Measurements from ENCODE around the gene MOB2. TPM values are rescaled to one million over a fixed set of nuclear protein-coding genes. Genes with fewer than 3 reads are reported as not detected.

MOB2 gene
- polyA plus RNA-seq, 1 experiment = 61.3 TPM

DNA sequence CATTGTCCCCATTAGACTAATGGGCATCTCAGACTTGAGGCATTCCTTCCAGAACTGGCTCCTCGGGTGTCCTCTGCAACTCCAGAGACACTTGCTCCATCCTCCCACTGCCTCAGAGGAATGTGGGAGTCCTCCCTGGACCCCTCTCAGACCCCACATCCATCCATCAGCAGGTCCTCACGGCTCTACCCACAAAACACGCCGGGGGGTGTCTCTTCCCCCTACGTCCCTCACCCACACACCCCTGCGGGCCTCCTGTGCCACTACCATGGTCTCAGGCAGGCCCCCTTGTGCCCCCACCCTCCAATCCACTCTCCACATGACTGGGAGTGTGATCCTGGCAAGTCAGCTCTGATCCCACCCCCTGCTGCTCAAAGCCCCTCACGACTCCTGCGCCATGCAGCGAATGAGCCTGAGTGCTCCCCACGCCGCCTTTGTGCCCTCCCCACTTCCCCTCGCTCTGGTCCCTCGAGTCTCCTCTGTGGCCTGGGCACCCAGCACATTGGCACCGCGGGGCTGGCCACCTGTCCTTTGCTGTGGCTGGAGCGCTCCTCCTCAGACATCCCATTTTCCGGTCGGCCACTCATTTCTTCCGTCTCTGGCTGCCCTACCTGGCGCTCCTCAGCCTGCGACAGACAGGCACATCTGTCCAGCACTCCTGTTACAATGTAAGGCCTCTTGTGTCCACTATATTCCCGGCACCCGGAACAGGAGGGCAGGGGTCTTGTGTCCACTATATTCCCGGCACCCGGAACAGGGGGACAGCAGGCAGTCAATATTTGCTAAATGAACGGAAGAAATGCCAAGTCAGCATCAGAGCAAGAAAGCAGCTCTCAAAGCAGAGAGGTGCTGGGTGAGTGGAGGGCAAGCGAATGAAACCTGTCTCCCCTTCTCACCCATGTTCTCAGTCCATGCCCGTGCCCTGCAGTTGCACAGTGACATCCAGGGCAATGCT is 14.2 kb upstream of the MOB2 start:
- CTCF ChIA-PET = interaction anchor here (1.2 kb wide), 1 partner anchor 14 kb away, joined by 3 read pairs; no protein-coding TSS in a partner anchor
- no peak for DNase-seq (ENCODE audit: low read depth)
- TF ChIP-seq, protein P1, sequence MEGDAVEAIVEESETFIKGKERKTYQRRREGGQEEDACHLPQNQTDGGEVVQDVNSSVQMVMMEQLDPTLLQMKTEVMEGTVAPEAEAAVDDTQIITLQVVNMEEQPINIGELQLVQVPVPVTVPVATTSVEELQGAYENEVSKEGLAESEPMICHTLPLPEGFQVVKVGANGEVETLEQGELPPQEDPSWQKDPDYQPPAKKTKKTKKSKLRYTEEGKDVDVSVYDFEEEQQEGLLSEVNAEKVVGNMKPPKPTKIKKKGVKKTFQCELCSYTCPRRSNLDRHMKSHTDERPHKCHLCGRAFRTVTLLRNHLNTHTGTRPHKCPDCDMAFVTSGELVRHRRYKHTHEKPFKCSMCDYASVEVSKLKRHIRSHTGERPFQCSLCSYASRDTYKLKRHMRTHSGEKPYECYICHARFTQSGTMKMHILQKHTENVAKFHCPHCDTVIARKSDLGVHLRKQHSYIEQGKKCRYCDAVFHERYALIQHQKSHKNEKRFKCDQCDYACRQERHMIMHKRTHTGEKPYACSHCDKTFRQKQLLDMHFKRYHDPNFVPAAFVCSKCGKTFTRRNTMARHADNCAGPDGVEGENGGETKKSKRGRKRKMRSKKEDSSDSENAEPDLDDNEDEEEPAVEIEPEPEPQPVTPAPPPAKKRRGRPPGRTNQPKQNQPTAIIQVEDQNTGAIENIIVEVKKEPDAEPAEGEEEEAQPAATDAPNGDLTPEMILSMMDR (IDR thresholded peaks at IDR 0.05; ENCODE audit: insufficient read depth, low read depth, low read length) = no peak
- Histone ChIP-seq H3K4me3 (ENCODE audit: low read depth, low read length) (no peak overlapping the region), H3K36me3 (ENCODE audit: control insufficient read depth, insufficient read depth, low read length) (no peaks in the 10 kb centered on the region), H3K27me3 (ENCODE audit: control insufficient read depth, insufficient read depth, low read length) (no peaks in the 10 kb centered on the region)
- POLR2A ChIA-PET = no interaction called here

DNA sequence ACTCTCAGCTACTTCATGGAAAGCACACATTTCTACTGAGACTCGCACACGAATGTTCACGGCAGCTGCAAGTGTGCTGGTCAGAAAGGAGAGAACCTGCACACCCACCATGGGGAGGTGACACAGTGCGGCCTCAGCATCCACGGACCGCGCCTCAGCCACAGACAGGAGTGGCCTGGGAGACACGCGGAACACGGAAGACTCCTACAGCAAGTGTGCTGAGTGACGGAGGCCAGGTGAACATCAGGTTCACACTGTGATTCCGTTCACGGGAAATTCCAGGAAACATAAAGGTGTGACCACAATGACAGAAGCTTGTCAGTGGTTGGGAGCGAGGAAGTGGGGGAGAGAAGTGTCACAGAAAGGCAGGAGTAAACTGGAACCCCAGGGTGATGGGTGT is 13.3 kb upstream of the MOB2 start:
- ChIA-PET POLR2A (no interaction called here), CTCF (interaction anchor here (1.2 kb wide), 1 partner anchor 15 kb away, joined by 3 read pairs; no protein-coding TSS in a partner anchor)
- Histone ChIP-seq H3K4me3 (ENCODE audit: low read depth, low read length) (no peak overlapping the region), H3K27me3 (ENCODE audit: control insufficient read depth, insufficient read depth, low read length) (no peaks in the 10 kb centered on the region), H3K36me3 (ENCODE audit: control insufficient read depth, insufficient read depth, low read length) (no peaks in the 10 kb centered on the region)
- TF ChIP-seq, protein P1 (IDR thresholded peaks at IDR 0.05; ENCODE audit: insufficient read depth, low read depth, low read length) = no peak
- no peak for DNase-seq (ENCODE audit: low read depth)

DNA sequence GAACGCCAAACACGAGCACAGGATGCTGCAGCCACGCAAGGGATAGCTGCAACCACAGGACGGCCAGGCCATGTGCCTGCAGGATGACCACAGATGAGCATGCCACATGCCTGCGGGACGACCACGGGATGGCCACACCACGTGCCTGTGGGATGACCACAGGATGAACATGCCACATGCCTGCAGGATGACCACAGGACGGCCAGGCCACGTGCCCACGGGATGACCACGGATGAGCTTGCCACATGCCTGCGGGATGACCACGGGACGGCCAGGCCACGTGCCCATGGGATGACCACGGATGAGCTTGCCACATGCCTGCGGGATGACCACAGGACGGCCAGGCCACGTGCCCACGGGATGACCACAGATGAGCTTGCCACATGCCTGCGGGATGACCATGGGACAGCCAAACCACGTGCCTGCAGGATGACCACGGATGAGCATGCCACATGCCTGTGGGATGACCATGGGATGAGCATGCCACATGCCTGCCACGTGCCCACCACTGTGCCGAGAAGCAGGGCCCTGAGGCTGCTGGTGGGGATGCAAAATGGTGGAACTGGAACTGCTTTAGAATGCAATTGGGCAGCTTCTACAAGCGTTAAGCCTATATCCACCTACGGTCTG is 12.8 kb upstream of the MOB2 start:
- Histone ChIP-seq H3K4me3 (ENCODE audit: low read depth, low read length) (no peak overlapping the region), H3K27me3 (ENCODE audit: control insufficient read depth, insufficient read depth, low read length) (no peaks in the 10 kb centered on the region), H3K36me3 (ENCODE audit: control insufficient read depth, insufficient read depth, low read length) (no peaks in the 10 kb centered on the region)
- POLR2A ChIA-PET = no interaction called here
- CTCF ChIA-PET = interaction anchor here (1.2 kb wide), 1 partner anchor 15 kb away, joined by 3 read pairs; no protein-coding TSS in a partner anchor
- no peak for DNase-seq (ENCODE audit: low read depth)
- TF ChIP-seq, protein P1 (IDR thresholded peaks at IDR 0.05; ENCODE audit: insufficient read depth, low read depth, low read length) = no peak

DNA sequence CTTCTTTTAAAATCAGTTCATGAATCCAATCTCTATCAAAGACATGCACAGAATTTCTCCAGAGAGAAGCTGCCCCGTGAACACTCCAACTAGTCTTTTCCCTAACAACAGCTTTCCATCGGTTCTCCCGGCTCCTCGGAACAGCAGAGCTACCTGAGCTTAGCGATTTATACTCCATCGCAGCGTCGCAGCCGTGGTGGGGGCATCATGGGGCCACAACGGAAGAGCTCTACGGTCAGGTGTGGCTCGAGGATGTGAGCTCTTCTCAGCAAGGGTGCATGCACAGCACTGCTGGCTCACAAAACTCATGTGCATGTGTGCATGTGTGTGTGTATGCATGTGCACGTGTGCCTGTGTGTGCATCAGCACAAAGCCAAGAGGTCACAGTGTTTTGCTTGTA is 11.7 kb upstream of the MOB2 start:
- CTCF ChIA-PET = no interaction called here
- no peaks in the 10 kb centered on the region for H3K27me3 ChIP-seq (ENCODE audit: control insufficient read depth, insufficient read depth, low read length)
- H3K36me3 ChIP-seq (ENCODE audit: control insufficient read depth, insufficient read depth, low read length) = no peaks in the 10 kb centered on the region
- TF ChIP-seq, protein P1 (IDR thresholded peaks at IDR 0.05; ENCODE audit: insufficient read depth, low read depth, low read length) = no peak
- POLR2A ChIA-PET = no interaction called here
- no peak for DNase-seq (ENCODE audit: low read depth)
- H3K4me3 ChIP-seq (ENCODE audit: low read depth, low read length) = no peak overlapping the region

DNA sequence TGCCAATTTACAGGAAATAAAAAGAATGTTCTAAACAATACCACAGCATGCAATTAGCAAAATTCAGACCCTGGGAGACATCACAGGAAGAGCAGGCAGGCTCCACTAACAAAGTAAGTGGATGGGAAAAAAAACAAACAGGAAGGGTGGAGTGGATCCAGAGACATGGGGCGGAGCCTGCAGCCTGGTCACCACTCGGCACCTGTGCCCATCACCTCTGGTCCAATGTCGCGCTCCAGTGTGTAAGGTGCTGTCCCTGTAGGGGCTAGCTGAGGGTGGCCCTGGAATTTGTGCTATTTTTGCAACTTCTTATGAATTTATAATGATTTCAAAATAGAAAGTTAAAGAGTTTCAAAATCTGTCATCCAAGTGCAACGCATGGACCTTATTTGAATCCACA is 11.0 kb upstream of the MOB2 start:
- no peak overlapping the region for H3K4me3 ChIP-seq (ENCODE audit: low read depth, low read length)
- ChIA-PET POLR2A (no interaction called here), CTCF (interaction anchor here (1.5 kb wide), 1 partner anchor 18 kb away, joined by 4 read pairs; no protein-coding TSS in a partner anchor)

More for the DNA sequence above, 11.0 kb upstream of the MOB2 start:
- DNase-seq (ENCODE audit: low read depth) = no peak
- Histone ChIP-seq H3K27me3 (ENCODE audit: control insufficient read depth, insufficient read depth, low read length) (no peaks in the 10 kb centered on the region), H3K36me3 (ENCODE audit: control insufficient read depth, insufficient read depth, low read length) (no peaks in the 10 kb centered on the region)
- TF ChIP-seq, protein P1 (IDR thresholded peaks at IDR 0.05; ENCODE audit: insufficient read depth, low read depth, low read length) = no peak

All from BJ (cell line).